D721Med (cell line): ENCODE measurements around the gene ACADSB.

Experiments used
- DNase-seq: peaks from one replicate; pipeline ENCODE4 v3.0.0; 2011; ENCODE audit warnings: low spot score; ENCODE audit not compliant: insufficient read length
- FAIRE-seq: peaks from 2 replicates; lab custom pipeline; 2011; peaks lifted over from hg19 to GRCh38; lab: Jason Lieb, UNC
- CTCF ChIP-seq: IDR thresholded peaks from 2 replicates; pipeline ENCODE4 v1.5.1; 2012; ENCODE audit warnings: mild to moderate bottlenecking, control low read depth; ENCODE audit not compliant: insufficient read depth; ENCODE audit errors: missing control alignments

Gene ACADSB

GRCh38 chr10:122980209-122981065, 28.4 kb upstream of the ACADSB start, which contains the start of gene PSTK:
Gene PSTK, plus strand, starts transcription at chr10:122980401. Its CDS starts 79 bp downstream, at chr10:122980480.
- DNase-seq (peak; percentile 51), FAIRE-seq (no peak)
- peak; percentile 58 for TF ChIP-seq CTCF

- peak; percentile 34 for TF ChIP-seq CTCF
- FAIRE-seq (no peak), DNase-seq (no peak)
These were observed 27.7 kb upstream of the ACADSB start for GRCh38 chr10:122981066-122981464.

GRCh38 chr10:122983898-122984297, 24.9 kb upstream of the ACADSB start:
- FAIRE-seq (no peak), DNase-seq (no peak)
- no peak for TF ChIP-seq CTCF

GRCh38 chr10:122984708-122985107, 24.1 kb upstream of the ACADSB start:
- no peak for TF ChIP-seq CTCF
- no peak for DNase-seq
- no peak for FAIRE-seq

GRCh38 chr10:122986335-122986734, 22.5 kb upstream of the ACADSB start:
- no peak for TF ChIP-seq CTCF
- DNase-seq = no peak
- FAIRE-seq = no peak

- DNase-seq (no peak), FAIRE-seq (no peak)
- TF ChIP-seq CTCF = no peak
These were observed 20.3 kb upstream of the ACADSB start for GRCh38 chr10:122988501-122988900.

GRCh38 chr10:122990278-122990677, 18.5 kb upstream of the ACADSB start:
- DNase-seq = no peak
- no peak for TF ChIP-seq CTCF
- FAIRE-seq = no peak
